KBM-7 (cell line): ENCODE results near the gene RBBP8NL.
"Not testable (repeated sequence)": the region's sequence is repeated elsewhere in the genome, so short reads cannot be mapped to it uniquely, and the experiment has no call there.

Experiments used
- DNase-seq: peaks from one replicate; pipeline ENCODE4 v3.0.0-alpha.2; 2015
- in situ Hi-C: fragments of 300-500 bp; cut with MboI; formaldehyde crosslinking; loops from 2 replicates; pipeline ENCODE4 v1.14.3; 2020; ENCODE audit warnings: low sequenced_read_pairs, low pct_unique_long_range_greater_than_20kb, mixed read lengths

The RBBP8NL gene

DNA sequence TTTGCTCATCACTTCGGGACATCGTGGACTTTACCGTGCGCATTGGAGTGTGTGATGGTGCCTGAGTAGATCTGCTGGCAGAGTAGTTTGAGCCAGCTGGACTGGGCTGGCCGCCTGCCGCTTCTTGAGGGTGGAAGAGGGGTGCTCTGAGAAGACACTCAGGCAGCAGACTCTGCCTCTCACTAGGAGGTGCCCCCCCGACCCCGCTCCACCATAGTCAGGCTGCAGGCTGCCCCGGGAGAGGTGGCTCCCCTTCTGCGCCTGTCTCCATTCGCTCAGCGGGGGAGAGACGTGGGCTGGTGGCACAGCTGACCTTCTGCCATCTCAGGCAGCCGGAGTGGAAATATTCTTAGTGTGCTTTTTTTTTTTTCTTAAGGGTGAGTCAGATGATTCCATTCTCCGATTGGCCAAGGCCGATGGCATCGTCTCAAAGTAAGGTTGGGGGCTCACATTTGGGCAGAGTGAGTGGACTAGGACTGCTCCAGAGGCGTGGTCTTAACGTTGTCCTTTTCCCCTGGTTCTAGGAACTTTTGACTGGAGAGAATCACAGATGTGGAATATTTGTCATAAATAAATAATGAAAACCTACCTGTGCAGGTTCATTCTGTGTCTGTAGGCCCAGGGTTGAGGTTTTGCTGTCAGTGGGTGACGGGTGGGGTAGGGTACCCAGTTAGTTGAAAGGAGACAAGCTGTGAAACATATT is 39.3 kb downstream of the RBBP8NL start:
- no peak for DNase-seq
- in situ Hi-C loops = loop anchor here (25.0 kb wide), 1 partner anchor 376 kb away; no protein-coding TSS in a partner anchor

- no peak for DNase-seq
- in situ Hi-C loops = loop anchor here (25.0 kb wide), 1 partner anchor 375 kb away; no protein-coding TSS in a partner anchor
These were observed 40.0 kb downstream of the RBBP8NL start for GRCh38 chr20:62387219-62387913.

GRCh38 chr20:62386383-62387218 is 40.7 kb downstream of the RBBP8NL start, which contains the start of gene RPS21:
RPS21 (plus strand) TSS chr20:62387103; CDS start chr20:62387339, 236 bp downstream.
- in situ Hi-C loops = loop anchor here (25.0 kb wide), 1 partner anchor 374 kb away; no protein-coding TSS in a partner anchor
- DNase-seq = peak; percentile 92

DNA sequence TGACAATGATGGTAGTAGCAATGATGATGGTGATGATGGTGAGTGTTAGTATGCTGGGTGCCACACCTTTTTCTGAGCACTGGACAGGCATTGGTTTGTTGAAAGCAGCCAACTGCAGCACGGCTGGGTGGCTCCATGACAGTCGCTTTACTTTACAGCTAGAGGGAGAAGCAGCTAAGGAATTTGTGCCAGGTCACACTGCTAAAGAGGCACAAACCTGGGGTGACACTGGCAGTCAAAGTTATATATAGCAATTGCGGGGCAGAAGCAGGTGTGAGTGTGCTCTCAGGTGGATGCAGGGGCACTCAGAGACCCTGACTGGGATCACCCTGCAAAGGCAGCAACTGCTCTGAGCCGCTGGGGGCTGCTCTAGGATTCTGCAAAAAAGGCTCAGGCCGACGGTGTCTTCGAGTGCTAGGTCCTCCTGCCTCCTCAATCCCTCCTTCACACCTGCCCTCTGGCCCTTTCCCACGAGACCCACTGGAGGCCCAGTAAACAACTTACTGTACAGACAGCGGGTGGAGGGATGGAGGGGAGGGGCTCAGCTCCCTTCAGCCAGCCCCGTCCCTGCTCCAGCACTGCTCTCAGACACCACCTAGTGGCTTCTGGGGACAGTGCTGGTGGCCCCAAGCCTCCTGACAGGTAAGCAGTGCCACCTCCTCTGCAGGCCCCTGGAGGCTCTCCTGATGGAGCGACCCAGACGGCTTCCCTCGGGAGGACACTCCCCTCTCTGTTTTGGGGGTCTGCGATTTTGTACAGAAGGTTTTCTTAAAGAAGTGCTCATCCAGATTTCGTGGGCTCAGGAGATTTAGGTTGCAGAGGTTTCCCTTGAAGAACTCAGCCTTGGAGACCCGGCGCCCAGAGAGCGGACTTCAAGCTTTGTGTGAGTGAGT is 44.8 kb downstream of the RBBP8NL start:
- in situ Hi-C loops = loop anchor here (25.0 kb wide), 1 partner anchor 370 kb away; no protein-coding TSS in a partner anchor

DNA sequence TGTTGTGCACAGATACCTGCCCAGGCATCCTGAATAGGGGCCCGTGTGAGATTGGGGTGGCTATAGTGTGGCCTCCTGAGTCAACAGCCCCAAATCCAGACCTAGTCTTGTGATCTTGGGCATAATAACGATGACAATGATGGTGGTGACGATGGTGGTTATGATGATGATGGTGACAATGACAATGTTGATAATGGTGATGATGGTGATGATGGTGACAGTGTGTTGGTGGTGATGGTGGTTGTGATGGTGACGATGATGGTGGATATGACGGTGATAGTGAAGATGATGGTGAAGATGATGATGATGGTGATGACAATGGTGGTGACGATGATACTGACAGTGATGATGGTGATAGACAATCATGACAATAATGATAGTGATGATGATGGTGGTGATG is 45.5 kb downstream of the RBBP8NL start:
- DNase-seq = no peak
- in situ Hi-C loops = loop anchor here (25.0 kb wide), 1 partner anchor 370 kb away; no protein-coding TSS in a partner anchor

More for the DNA sequence above, 44.8 kb downstream of the RBBP8NL start:
- DNase-seq = peak; percentile 85

GRCh38 chr20:62381202-62381797 is 46.0 kb downstream of the RBBP8NL start:
- no peak for DNase-seq
- in situ Hi-C loops = loop anchor here (25.0 kb wide), 1 partner anchor 369 kb away; no protein-coding TSS in a partner anchor

GRCh38 chr20:62378215-62378614 is 49.1 kb downstream of the RBBP8NL start:
- no peak for DNase-seq
- in situ Hi-C loops = loop anchor here (25.0 kb wide), 1 partner anchor 366 kb away; no protein-coding TSS in a partner anchor

DNA sequence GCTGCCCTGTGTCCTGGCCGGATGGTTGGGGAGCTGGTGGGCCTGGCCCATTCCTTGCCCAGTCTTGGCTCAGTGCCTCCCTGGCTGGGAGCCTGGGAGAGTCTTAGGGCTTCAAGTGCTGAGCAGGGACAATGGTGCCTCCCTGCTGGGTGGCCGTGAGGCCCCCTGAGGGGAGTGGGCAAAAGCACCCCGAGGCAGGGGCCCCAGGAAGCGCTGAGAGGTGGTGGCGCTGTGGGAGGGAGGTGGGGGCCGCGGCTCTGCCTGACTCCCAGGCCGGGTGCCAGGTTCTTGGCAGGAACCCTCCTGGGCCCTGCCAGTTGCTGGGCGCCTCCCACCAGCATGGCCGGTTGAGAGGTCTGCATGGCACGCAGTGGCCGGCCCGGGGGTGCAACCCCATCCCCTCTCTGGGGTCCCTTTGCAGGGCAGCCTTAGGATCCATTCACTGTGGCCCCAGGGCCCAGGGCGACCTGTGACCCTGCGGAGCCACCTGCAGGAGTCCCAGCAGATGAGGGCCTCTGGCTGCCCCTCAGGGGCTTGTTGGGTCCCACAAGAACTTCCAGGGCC is 49.6 kb downstream of the RBBP8NL start:
- no peak for DNase-seq
- in situ Hi-C loops = loop anchor here (25.0 kb wide), 1 partner anchor 365 kb away; no protein-coding TSS in a partner anchor

GRCh38 chr20:62377064-62377461 is 50.3 kb downstream of the RBBP8NL start:
- DNase-seq = no peak
- in situ Hi-C loops = loop anchor here (25.0 kb wide), 1 partner anchor 365 kb away; no protein-coding TSS in a partner anchor

- in situ Hi-C loops = loop anchor here (25.0 kb wide), 1 partner anchor 364 kb away; no protein-coding TSS in a partner anchor
- DNase-seq = no peak
These were observed 51.0 kb downstream of the RBBP8NL start for GRCh38 chr20:62376112-62377063.

- in situ Hi-C loops = loop anchor here (25.0 kb wide), 1 partner anchor 362 kb away; no protein-coding TSS in a partner anchor
- DNase-seq = peak; percentile 30
These were observed 52.8 kb downstream of the RBBP8NL start for GRCh38 chr20:62374331-62375152.

DNA sequence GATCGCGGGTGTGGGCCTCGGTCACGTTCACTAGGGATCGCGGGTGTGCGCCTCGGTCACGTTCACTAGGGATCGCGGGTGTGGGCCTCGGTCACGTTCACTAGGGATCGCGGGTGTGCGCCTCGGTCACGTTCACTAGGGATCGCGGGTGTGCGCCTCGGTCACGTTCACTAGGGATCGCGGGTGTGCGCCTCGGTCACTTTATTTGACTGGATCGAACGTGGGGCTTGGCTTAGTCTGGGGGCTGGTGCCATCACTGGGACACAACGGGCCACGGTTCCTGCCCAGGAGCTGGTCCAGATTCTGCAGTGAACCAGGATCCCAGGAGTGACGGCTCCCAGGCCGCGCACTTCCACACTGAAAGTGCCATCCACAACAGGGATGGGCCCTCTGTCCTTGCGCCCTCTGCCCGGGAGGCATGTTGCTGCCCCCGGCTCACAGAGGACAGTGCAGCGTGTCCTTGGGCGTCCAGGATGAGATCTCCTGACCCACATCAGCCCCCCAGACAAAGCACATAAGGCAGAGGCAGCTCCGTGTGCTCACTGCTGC is 53.6 kb downstream of the RBBP8NL start:
- DNase-seq, in situ Hi-C loops: not testable (repeated sequence)

DNA sequence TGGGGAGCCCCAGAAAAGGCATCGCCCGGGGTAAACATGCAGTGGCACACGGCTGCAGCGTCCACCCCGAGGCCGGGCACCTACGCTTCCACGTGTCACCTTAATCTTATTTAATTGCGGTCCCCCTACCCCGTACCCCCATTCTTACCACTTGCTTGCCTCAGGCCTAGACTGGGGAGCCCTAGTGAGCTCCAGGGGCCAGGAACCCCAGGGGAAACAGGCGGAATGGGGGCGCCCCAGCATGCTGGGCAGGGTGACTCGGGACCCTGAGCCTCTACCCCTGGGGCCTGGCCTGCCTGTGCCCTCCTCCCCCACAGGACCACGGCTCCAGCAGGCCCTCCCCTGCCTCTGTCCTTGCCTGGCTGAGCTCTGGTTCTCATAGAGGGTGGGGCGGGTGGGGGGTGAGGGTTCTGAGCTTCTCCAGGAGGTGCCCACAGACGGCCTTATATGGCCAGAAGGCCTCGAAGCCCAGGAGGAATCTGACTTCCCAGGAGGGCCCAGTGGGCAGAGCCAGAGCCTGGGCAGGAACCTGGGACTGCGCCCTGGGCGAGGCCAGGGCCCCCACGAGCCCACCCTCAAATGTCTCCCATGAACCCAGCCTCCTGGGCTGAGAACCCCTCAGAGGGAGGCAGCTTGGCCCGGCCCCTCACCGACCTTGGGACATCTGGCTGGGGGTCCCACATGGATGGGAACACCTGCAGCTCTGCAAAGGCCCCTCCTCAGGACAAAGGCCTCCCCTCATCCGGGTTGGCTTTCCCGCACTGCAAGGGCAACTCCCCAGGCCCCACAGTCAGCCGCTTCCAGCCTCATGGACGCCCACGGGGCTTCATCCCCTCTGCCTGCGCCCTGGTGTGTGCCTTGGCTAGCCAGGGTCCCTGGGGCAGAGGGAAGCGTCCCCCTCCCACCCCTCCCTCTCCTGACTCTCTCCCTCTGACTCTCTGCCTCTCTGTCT is 55.0 kb downstream of the RBBP8NL start:
- DNase-seq = no peak
- in situ Hi-C loops = no loop called here

DNA sequence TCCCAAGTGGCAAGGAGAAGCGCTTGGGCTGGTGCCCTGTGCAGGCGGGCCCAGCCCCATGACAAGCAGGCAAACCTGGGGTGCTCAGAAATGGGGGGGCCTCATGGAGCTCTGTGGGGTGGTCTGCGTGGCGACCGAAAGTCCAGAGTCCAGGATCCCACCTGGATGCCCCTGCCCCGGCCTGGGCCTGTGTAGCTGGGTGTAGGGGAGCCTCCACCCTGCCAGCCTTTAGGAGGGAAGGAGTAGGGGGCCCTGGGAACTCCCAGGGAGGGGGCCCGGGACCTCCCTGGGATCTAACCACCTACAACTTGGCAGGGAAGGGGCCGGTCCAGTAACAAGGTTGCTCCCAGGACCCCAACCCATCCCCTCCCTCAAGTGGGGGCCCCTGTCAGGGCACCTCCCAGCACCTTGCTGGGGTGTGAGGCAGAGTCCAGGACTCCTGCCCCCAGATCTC is 55.7 kb downstream of the RBBP8NL start:
- DNase-seq = no peak
- in situ Hi-C loops = no loop called here
